H1 (cell line): ENCODE results near the gene AKT1S1. TPM values are rescaled to one million over a fixed set of nuclear protein-coding genes. Genes with fewer than 3 reads are reported as not detected.

ENCODE experiments used
- CTCF ChIA-PET: fragments of 300-600 bp; sonication (Branson Sonifier 250); formaldehyde crosslinking; loops from one replicate; lab custom pipeline; 2021; ENCODE audit not compliant: partially characterized antibody; lab: Charles Lee
- POLR2A ChIA-PET: fragments of 300-600 bp; sonication (Branson Sonifier 250); formaldehyde crosslinking; loops from one replicate; lab custom pipeline; 2021; ENCODE audit warnings: inconsistent platforms; ENCODE audit not compliant: partially characterized antibody; lab: Charles Lee
- DNase-seq, 2 experiments: peaks; one replicate each; pipeline versions ENCODE4 v3.0.0 to v3.0.0-alpha.2; 2010 to 2022; ENCODE audit warnings: low spot score in 2 of 2, low read depth in 1 of 2, mixed read lengths in 1 of 2
- FAIRE-seq: peaks from 2 replicates; lab custom pipeline; 2011; peaks lifted over from hg19 to GRCh38; lab: Jason Lieb, UNC
- H2AFZ ChIP-seq: 2 replicates; pipeline ENCODE4 v1.8.1; 2012; ENCODE audit warnings: low read length, inconsistent platforms
- H2AK5ac ChIP-seq: 2 replicates; pipeline ENCODE4 v1.6.1; 2013; ENCODE audit warnings: low read depth, low read length
- H2BK120ac ChIP-seq: replicated peaks from 2 replicates; pipeline ENCODE3; 2013; ENCODE audit warnings: low read depth, low read length, inconsistent platforms
- H2BK12ac ChIP-seq: 2 replicates; pipeline ENCODE4 v1.6.1; 2013; ENCODE audit warnings: low read depth, low read length
- H2BK15ac ChIP-seq: 2 replicates; pipeline ENCODE4 v1.6.1; 2013; ENCODE audit warnings: low read length
- H2BK20ac ChIP-seq: 2 replicates; pipeline ENCODE4 v1.6.1; 2013; ENCODE audit warnings: low read length
- H2BK5ac ChIP-seq: 2 replicates; pipeline ENCODE4 v1.6.1; 2013; ENCODE audit warnings: low read depth, low read length
- H3K14ac ChIP-seq: 2 replicates; pipeline ENCODE4 v1.6.1; 2013; ENCODE audit warnings: inconsistent platforms; ENCODE audit not compliant: insufficient read length
- H3K18ac ChIP-seq: 2 replicates; pipeline ENCODE4 v1.6.1; 2013; ENCODE audit warnings: low read length; ENCODE audit errors: extremely low read depth
- H3K23ac ChIP-seq: 2 replicates; pipeline ENCODE4 v1.6.1; 2013; ENCODE audit warnings: inconsistent platforms; ENCODE audit not compliant: insufficient read length
- H3K23me2 ChIP-seq: 2 replicates; pipeline ENCODE4 v1.6.1; 2013; ENCODE audit warnings: low read depth, low read length
- H3K27ac ChIP-seq: 2 replicates; pipeline ENCODE4 v1.6.1; 2011; ENCODE audit warnings: low read depth, low read length, inconsistent platforms
- H3K27me3 ChIP-seq, 4 experiments: replicated peaks in 1 of 4; 1 replicate in 1 of 4; 2 replicates in 3 of 4; pipeline versions ENCODE4 v1.6.1 to v1.8.1; 2011 to 2013; ENCODE audit warnings: low read length in 3 of 4, mild to moderate bottlenecking in 3 of 4, inconsistent platforms in 2 of 4, mixed read lengths in 2 of 4, moderate library complexity in 1 of 4; ENCODE audit not compliant: control insufficient read depth in 3 of 4, insufficient read depth in 3 of 4; ENCODE audit errors: extremely low read depth in 1 of 4
- H3K36me3 ChIP-seq, 4 experiments: 2 replicates each; pipeline versions ENCODE4 v1.6.1 to v1.8.1; 2011 to 2013; ENCODE audit warnings: mild to moderate bottlenecking in 4 of 4, low read length in 3 of 4, moderate library complexity in 2 of 4, control low read depth in 1 of 4, inconsistent platforms in 1 of 4; ENCODE audit not compliant: insufficient read depth in 4 of 4, control insufficient read depth in 2 of 4
- H3K4ac ChIP-seq: replicated peaks from 2 replicates; pipeline ENCODE3; 2013; ENCODE audit warnings: low read length, low read depth, mixed read lengths, inconsistent platforms; ENCODE audit not compliant: insufficient read length
- H3K4me1 ChIP-seq, 4 experiments: replicated peaks in 1 of 4; 1 replicate in 1 of 4; 2 replicates in 3 of 4; pipeline versions ENCODE4 v1.6.1 to v1.8.1; 2011 to 2013; ENCODE audit warnings: low read length in 3 of 4, inconsistent platforms in 2 of 4, mixed read lengths in 1 of 4; ENCODE audit not compliant: insufficient read depth in 4 of 4, control insufficient read depth in 3 of 4
- H3K4me2 ChIP-seq, 2 experiments: 2 replicates each; pipeline versions ENCODE4 v1.6.1 to v1.8.1; 2011 to 2013; ENCODE audit warnings: low read depth in 2 of 2, low read length in 2 of 2, control low read depth in 1 of 2, inconsistent platforms in 1 of 2, mild to moderate bottlenecking in 1 of 2; ENCODE audit not compliant: insufficient read depth in 1 of 2
- H3K4me3 ChIP-seq, 4 experiments: fragments of 200-600, 300-600 bp in 1 of 4; sonication (generic), shearing (Covaris generic), sonication (Bioruptor Twin) in 1 of 4; 2 replicates each; pipeline versions ENCODE4 v1.5.1 to v1.8.1; 2011 to 2016; ENCODE audit warnings: low read length in 4 of 4, low read depth in 3 of 4, control low read depth in 2 of 4, inconsistent platforms in 2 of 4, mild to moderate bottlenecking in 2 of 4, mixed read lengths in 1 of 4, moderate library complexity in 1 of 4; ENCODE audit not compliant: insufficient read depth in 2 of 4; ENCODE audit errors: extremely low read depth in 1 of 4
- H3K56ac ChIP-seq: replicated peaks from 2 replicates; pipeline ENCODE3; 2013; ENCODE audit warnings: low read depth, mild to moderate bottlenecking, mixed read lengths, low read length, inconsistent platforms; ENCODE audit not compliant: insufficient read length
- H3K79me1 ChIP-seq: 2 replicates; pipeline ENCODE4 v1.6.1; 2013; ENCODE audit warnings: low read depth, low read length, control low read depth
- H3K79me2 ChIP-seq, 2 experiments: 2 replicates each; pipeline versions ENCODE4 v1.6.1 to v1.8.1; 2012 to 2013; ENCODE audit warnings: low read length in 2 of 2, mild to moderate bottlenecking in 2 of 2, inconsistent platforms in 1 of 2; ENCODE audit not compliant: insufficient read depth in 2 of 2, control insufficient read depth in 1 of 2
- H3K9ac ChIP-seq, 4 experiments: replicated peaks in 1 of 4; 1 replicate in 1 of 4; 2 replicates in 3 of 4; pipeline versions ENCODE4 v1.6.1 to v1.8.1; 2011 to 2013; ENCODE audit warnings: low read depth in 3 of 4, low read length in 3 of 4, control low read depth in 2 of 4, mild to moderate bottlenecking in 2 of 4, moderate library complexity in 2 of 4, inconsistent platforms in 1 of 4; ENCODE audit errors: extremely low read depth in 1 of 4
- H3K9me3 ChIP-seq, 2 experiments: 2 replicates each; pipeline versions ENCODE4 v1.6.1 to v1.8.1; 2012 to 2013; ENCODE audit warnings: mild to moderate bottlenecking in 2 of 2, moderate library complexity in 2 of 2, control low read depth in 1 of 2, inconsistent platforms in 1 of 2, low read depth in 1 of 2, low read length in 1 of 2, mixed read lengths in 1 of 2; ENCODE audit not compliant: insufficient read depth in 2 of 2
- H4K20me1 ChIP-seq, 2 experiments: replicated peaks in 1 of 2; 2 replicates each; pipeline versions ENCODE3 to v1.8.1; 2011 to 2013; ENCODE audit warnings: inconsistent platforms in 2 of 2, low read length in 2 of 2, mild to moderate bottlenecking in 1 of 2; ENCODE audit not compliant: insufficient read depth in 2 of 2, control insufficient read depth in 1 of 2
- H4K5ac ChIP-seq: 2 replicates; pipeline ENCODE4 v1.6.1; 2013; ENCODE audit warnings: low read length, low read depth, mixed read lengths, inconsistent platforms; ENCODE audit not compliant: insufficient read length
- H4K8ac ChIP-seq: 2 replicates; pipeline ENCODE4 v1.8.0; 2013; ENCODE audit warnings: mild to moderate bottlenecking, moderate library complexity, low read length, inconsistent platforms; ENCODE audit not compliant: insufficient read depth; ENCODE audit errors: extremely low read depth
- H4K91ac ChIP-seq: replicated peaks from 2 replicates; pipeline ENCODE3; 2013; ENCODE audit warnings: low read length, mixed read lengths, inconsistent platforms; ENCODE audit not compliant: insufficient read length
- GABPA ChIP-seq: IDR thresholded peaks from 2 replicates; pipeline ENCODE4 v1.6.1; 2011; ENCODE audit warnings: mild to moderate bottlenecking, low read length, moderate library complexity, borderline replicate concordance; ENCODE audit not compliant: insufficient read depth
- JUND ChIP-seq: IDR thresholded peaks from 2 replicates; pipeline ENCODE4 v1.6.1; 2011; ENCODE audit warnings: mild to moderate bottlenecking, improper control_type of control experiment, low read length
- RNF2 ChIP-seq: fragments of 200-900, 300-1000 bp; sonication (generic); IDR thresholded peaks from 2 replicates; pipeline ENCODE4 v1.7.1; 2016; ENCODE audit warnings: borderline replicate concordance, low read depth, mild to moderate bottlenecking, antibody characterized with exemption, low read length; ENCODE audit not compliant: poor library complexity, severe bottlenecking; ENCODE audit errors: missing control alignments
- SP1 ChIP-seq: IDR thresholded peaks from 2 replicates; pipeline ENCODE4 v1.6.1; 2011; ENCODE audit warnings: low read depth, low read length
- TCF12 ChIP-seq: IDR thresholded peaks from 2 replicates; pipeline ENCODE4 v1.6.1; 2011; ENCODE audit warnings: low read depth, mild to moderate bottlenecking, low read length
- WGBS, 2 experiments: shearing (Covaris generic) in 1 of 2; methylation state at CpG; one replicate each; pipeline versions ENCODE4 v1.1.6 to v1.1.7; 2013 to 2015; ENCODE audit warnings: low lambda C conversion rate in 2 of 2, mixed read lengths in 2 of 2, inconsistent platforms in 1 of 2, low coverage in 1 of 2, missing lambda C conversion rate in 1 of 2; ENCODE audit not compliant: insufficient replicate concordance in 2 of 2, insufficient coverage in 1 of 2, insufficient read length in 1 of 2; ENCODE audit errors: extremely low coverage in 1 of 2, missing lambda C conversion rate in 1 of 2; 5-methylcytosine and 5-hydroxymethylcytosine counted together
- polyA plus RNA-seq, 7 experiments: library from polyadenylated mRNA; depleted of rRNA in 3 of 7; stranded (reverse) in 5 of 7; unstranded in 2 of 7; fragments of >200 nt in 5 of 7; fragments of 200-250 nt in 2 of 7; gene quantifications; 1 replicate in 5 of 7; 2 replicates in 1 of 7; 4 replicates in 1 of 7; pipeline versions ENCODE4 v1.2.1 to v1.2.3, GENCODE V29; 2011 to 2013; ENCODE audit warnings: missing spikeins in 2 of 7, mixed read lengths in 2 of 7
- total RNA-seq: library from RNA; stranded (reverse); fragmentation: NEBNext Ultra II Directional; extraction: Animal tissue kit (Norgen Biotek cat#: 25700); gene quantifications from 2 replicates; pipeline ENCODE4 v1.2.1, GENCODE V29; 2021

AKT1S1 gene
- total and polyA plus RNA-seq, 2 of the 8 experiments (the other 6 are each of a cell fraction or from before 2014, with no cell fraction given): 40.7 to 45.9 TPM

GRCh38 chr19:49855277-49855675, 21.9 kb downstream of the AKT1S1 start:
- Histone ChIP-seq H2AFZ (no peak overlapping the region), H2BK120ac (no peak overlapping the region), H3K79me1 (peaks cover 20% of the 10 kb centered on the region), H3K79me2 (peaks cover 15 to 28% of the 10 kb centered on the region in 2 experiments), H4K5ac (no peak overlapping the region), H4K20me1 (peaks cover 48 to 58% of the 10 kb centered on the region in 2 experiments), H3K4me3 (no peak overlapping the region), H3K9ac (no peak overlapping the region), H3K18ac (no peak overlapping the region), H3K27me3 (no peaks in the 10 kb centered on the region; a peak in 1 of 7 replicates), H4K8ac (peak overlapping the region; percentile 36; the same call in 1 of the 2 replicates), H4K91ac (no peak overlapping the region), H2BK15ac (no peak overlapping the region), H3K27ac (no peak overlapping the region), H2BK12ac (no peak overlapping the region), H3K56ac (no peak overlapping the region), H3K4ac (no peak overlapping the region), H3K23ac (no peak overlapping the region), H2AK5ac (no peak overlapping the region), H3K9me3 (no peaks in the 10 kb centered on the region), H3K36me3 (peaks cover 21 to 61% (median 39%) of the 10 kb centered on the region in 4 experiments), H3K23me2 (peaks cover 7% of the 10 kb centered on the region; the same call in 1 of the 2 replicates), H2BK5ac (peak overlapping the region; percentile 24; the same call in 1 of the 2 replicates), H2BK20ac (no peak overlapping the region), H3K14ac (no peak overlapping the region), H3K4me2 (no peak overlapping the region), H3K4me1 (peaks cover 0 to 9% (median 6%) of the 10 kb centered on the region in 4 experiments; a peak in 6 of 7 replicates)
- POLR2A ChIA-PET: interaction anchor here (0.7 to 12.4 kb wide), 8 partner anchors 11 to 212 kb away, joined by 3 to 247 read pairs (median 5); partner anchors contain the start of genes AKT1S1, FUZ, PNKP and TBC1D17
- FAIRE-seq (no peak), DNase-seq (no peak)
- WGBS, 2 experiments: 89% methylated on average over 6 of the region's 12 CpGs; no CpG with 5 or more reads in 1 of the 2 experiments
- TF ChIP-seq TCF12 (no peak), JUND (no peak), SP1 (no peak), GABPA (no peak), RNF2 (no peak)
- CTCF ChIA-PET: interaction anchor here (0.9 to 3.0 kb wide), 2 partner anchors 9 to 42 kb away, joined by 3 to 13 read pairs; partner anchors contain the start of gene FUZ
